CD4-positive, alpha-beta T cell (primary cell): ENCODE results near the gene TENM4. TPM values are rescaled to one million over a fixed set of nuclear protein-coding genes. Genes with fewer than 3 reads are reported as not detected.

Experiments used
- ATAC-seq: fragments of 200-7000 bp; cut with Tn5 transposase; one replicate; pipeline ENCODE4 v1.10.0; 2022; ENCODE audit warnings: mild to moderate bottlenecking; ENCODE audit not compliant: poor library complexity
- CTCF ChIA-PET: fragments of 350-600 bp; sonication (Branson Sonifier 250); formaldehyde crosslinking; loops from one replicate; lab custom pipeline; 2021; ENCODE audit warnings: antibody characterized with exemption, inconsistent platforms; lab: Charles Lee
- POLR2A ChIA-PET: fragments of 350-600 bp; sonication (Branson Sonifier 250); formaldehyde crosslinking; loops from one replicate; lab custom pipeline; 2021; ENCODE audit warnings: antibody characterized with exemption, inconsistent platforms; lab: Charles Lee
- DNase-seq, 14 experiments: peaks; one replicate each; pipeline ENCODE4 v3.0.0-alpha.2; 2013 to 2020; ENCODE audit warnings: mixed read lengths in 2 of 14
- H3K27ac ChIP-seq, 2 donors: one replicate each; pipeline versions ENCODE4 v1.5.1 to v1.7.0; 2013; ENCODE audit warnings: low read length in 2 of 2, low read depth in 1 of 2, mild to moderate bottlenecking in 1 of 2
- H3K27me3 ChIP-seq, 2 experiments: 1 replicate in 1 of 2; 2 replicates in 1 of 2; pipeline versions ENCODE4 v1.6.1 to v1.7.0; 2013; ENCODE audit warnings: low read length in 2 of 2, control low read depth in 1 of 2, mild to moderate bottlenecking in 1 of 2, moderate library complexity in 1 of 2; ENCODE audit not compliant: insufficient read depth in 2 of 2, control insufficient read depth in 1 of 2
- H3K36me3 ChIP-seq: one replicate; pipeline ENCODE4 v1.6.1; 2013; ENCODE audit warnings: low read length, control low read depth; ENCODE audit not compliant: insufficient read depth
- H3K4me1 ChIP-seq: one replicate; pipeline ENCODE4 v1.6.1; 2013; ENCODE audit warnings: low read length, control low read depth; ENCODE audit not compliant: insufficient read depth
- H3K4me3 ChIP-seq: one replicate; pipeline ENCODE4 v1.5.1; 2013; ENCODE audit warnings: mild to moderate bottlenecking, low read length, moderate library complexity
- H3K9me3 ChIP-seq, 2 experiments: 1 replicate in 1 of 2; 2 replicates in 1 of 2; pipeline versions ENCODE4 v1.6.1 to v1.7.0; 2013; ENCODE audit warnings: low read length in 2 of 2, mild to moderate bottlenecking in 2 of 2, control low read depth in 1 of 2, moderate library complexity in 1 of 2; ENCODE audit not compliant: control insufficient read depth in 1 of 2, insufficient read depth in 1 of 2
- H3K27ac Mint-ChIP-seq: one replicate; pipeline ENCODE4 v1.8.0; 2020; ENCODE audit warnings: mixed read lengths
- H3K27me3 Mint-ChIP-seq: one replicate; pipeline ENCODE4 v1.8.0; 2021; ENCODE audit warnings: mixed read lengths
- H3K36me3 Mint-ChIP-seq: one replicate; pipeline ENCODE4 v1.8.0; 2021; ENCODE audit warnings: low read depth, mixed read lengths
- H3K4me1 Mint-ChIP-seq: one replicate; pipeline ENCODE4 v1.8.0; 2021; ENCODE audit warnings: low read depth, mixed read lengths
- H3K4me3 Mint-ChIP-seq: one replicate; pipeline ENCODE4 v1.8.0; 2020; ENCODE audit warnings: mild to moderate bottlenecking, mixed read lengths
- H3K9me3 Mint-ChIP-seq: one replicate; pipeline ENCODE4 v1.8.0; 2020; ENCODE audit warnings: mixed read lengths
- CTCF ChIP-seq: fragments of 200-600 bp; IDR thresholded peaks from one replicate; pipeline ENCODE4 v1.8.0; 2022; ENCODE audit warnings: antibody characterized with exemption, mild to moderate bottlenecking
- intact Hi-C, 2 experiments: fragments of 100-400 bp; cut with DNase I in 1 of 2; cut with micrococcal nuclease in 1 of 2; formaldehyde crosslinking; loops; one replicate each; pipeline versions ENCODE4 v1.15.1 to v1.9.0; 2023 to 2025; cut with DNase I, micrococcal nuclease
- total RNA-seq, 174 experiments: library from RNA in 2 of 174; stranded (reverse) in 2 of 174; gene quantifications; one replicate each; pipeline ENCODE4 v1.2.3 and lab custom pipeline; 2021 to 2026

The TENM4 gene
- total RNA-seq, 2 experiments from 2014 or later = 0.22 to 0.31 TPM

GRCh38 chr11:79097246-79097875, 343.5 kb downstream of the TENM4 start:
- no peak overlapping the region for H3K27ac Mint-ChIP-seq
- intact Hi-C loops = no loop called here
- H3K36me3 Mint-ChIP-seq = no peaks in the 10 kb centered on the region
- Histone ChIP-seq H3K9me3 (peaks cover 0 to 6% of the 10 kb centered on the region in 2 experiments), H3K4me1 (no peaks in the 10 kb centered on the region), H3K4me3 (no peak overlapping the region), H3K27ac (no peak overlapping the region), H3K36me3 (no peaks in the 10 kb centered on the region), H3K27me3 (no peaks in the 10 kb centered on the region)
- DNase-seq (no peak), ATAC-seq (no peak)
- no peak overlapping the region for H3K4me3 Mint-ChIP-seq
- ChIA-PET POLR2A (no interaction called here), CTCF (no interaction called here)
- no peak for TF ChIP-seq CTCF
- H3K9me3 Mint-ChIP-seq = no peaks in the 10 kb centered on the region
- H3K27me3 Mint-ChIP-seq = peaks cover 25% of the 10 kb centered on the region
- no peaks in the 10 kb centered on the region for H3K4me1 Mint-ChIP-seq

GRCh38 chr11:79095424-79095823, 345.4 kb downstream of the TENM4 start:
- CTCF ChIA-PET = no interaction called here
- H3K27me3 ChIP-seq = no peaks in the 10 kb centered on the region
- DNase-seq = no peak
- no peak for ATAC-seq
- H3K4me3 ChIP-seq = no peak overlapping the region
- peaks cover 0 to 6% of the 10 kb centered on the region in 2 experiments for H3K9me3 ChIP-seq
- intact Hi-C loops = no loop called here
- Mint-ChIP-seq H3K27me3 (peaks cover 25% of the 10 kb centered on the region), H3K4me3 (no peak overlapping the region), H3K36me3 (no peaks in the 10 kb centered on the region), H3K9me3 (no peaks in the 10 kb centered on the region), H3K4me1 (no peaks in the 10 kb centered on the region), H3K27ac (no peak overlapping the region)
- no peak overlapping the region for H3K27ac ChIP-seq
- POLR2A ChIA-PET = no interaction called here
- no peaks in the 10 kb centered on the region for H3K4me1 ChIP-seq
- H3K36me3 ChIP-seq = no peaks in the 10 kb centered on the region
- no peak for TF ChIP-seq CTCF

- ChIA-PET POLR2A (no interaction called here), CTCF (no interaction called here)
- Histone ChIP-seq H3K4me1 (no peaks in the 10 kb centered on the region), H3K4me3 (no peak overlapping the region), H3K9me3 (peaks cover 0 to 6% of the 10 kb centered on the region in 2 experiments), H3K27me3 (no peaks in the 10 kb centered on the region), H3K36me3 (no peaks in the 10 kb centered on the region), H3K27ac (no peak overlapping the region)
- Mint-ChIP-seq H3K4me3 (no peak overlapping the region), H3K27me3 (peaks cover 16% of the 10 kb centered on the region), H3K4me1 (no peaks in the 10 kb centered on the region), H3K27ac (no peak overlapping the region), H3K36me3 (no peaks in the 10 kb centered on the region), H3K9me3 (no peaks in the 10 kb centered on the region)
- TF ChIP-seq CTCF = no peak
- ATAC-seq = no peak
- DNase-seq = no peak
- intact Hi-C loops = no loop called here
Measured at GRCh38 chr11:79094616-79095015, 346.2 kb downstream of the TENM4 start.
